Mammary epithelial cell (primary cell): ENCODE data around the gene OR4F17.
"Not testable (repeated sequence)": the region's sequence is repeated elsewhere in the genome, so short reads cannot be mapped to it uniquely, and the experiment has no call there.

Source experiments
- EZH2 ChIP-seq: IDR thresholded peaks from 2 replicates; pipeline ENCODE4 v1.6.1; 2012; ENCODE audit warnings: low read length, inconsistent platforms, borderline replicate concordance
- TF ChIP-seq, protein P1 (sequence below), 2 donors: IDR thresholded peaks in 1 of 2; conservative IDR thresholded peaks in 1 of 2; 2 replicates each; pipeline ENCODE4 v1.5.1; 2011 to 2012; ENCODE audit warnings: inconsistent platforms in 2 of 2, low read length in 2 of 2, mild to moderate bottlenecking in 2 of 2, control low read depth in 1 of 2, low read depth in 1 of 2; ENCODE audit not compliant: insufficient read depth in 1 of 2; ENCODE audit errors: extremely low read depth in 1 of 2

- TF ChIP-seq, protein P1, sequence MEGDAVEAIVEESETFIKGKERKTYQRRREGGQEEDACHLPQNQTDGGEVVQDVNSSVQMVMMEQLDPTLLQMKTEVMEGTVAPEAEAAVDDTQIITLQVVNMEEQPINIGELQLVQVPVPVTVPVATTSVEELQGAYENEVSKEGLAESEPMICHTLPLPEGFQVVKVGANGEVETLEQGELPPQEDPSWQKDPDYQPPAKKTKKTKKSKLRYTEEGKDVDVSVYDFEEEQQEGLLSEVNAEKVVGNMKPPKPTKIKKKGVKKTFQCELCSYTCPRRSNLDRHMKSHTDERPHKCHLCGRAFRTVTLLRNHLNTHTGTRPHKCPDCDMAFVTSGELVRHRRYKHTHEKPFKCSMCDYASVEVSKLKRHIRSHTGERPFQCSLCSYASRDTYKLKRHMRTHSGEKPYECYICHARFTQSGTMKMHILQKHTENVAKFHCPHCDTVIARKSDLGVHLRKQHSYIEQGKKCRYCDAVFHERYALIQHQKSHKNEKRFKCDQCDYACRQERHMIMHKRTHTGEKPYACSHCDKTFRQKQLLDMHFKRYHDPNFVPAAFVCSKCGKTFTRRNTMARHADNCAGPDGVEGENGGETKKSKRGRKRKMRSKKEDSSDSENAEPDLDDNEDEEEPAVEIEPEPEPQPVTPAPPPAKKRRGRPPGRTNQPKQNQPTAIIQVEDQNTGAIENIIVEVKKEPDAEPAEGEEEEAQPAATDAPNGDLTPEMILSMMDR (conservative IDR thresholded peaks at IDR 0.05 in 1 of 2, IDR thresholded peaks at IDR 0.05 in 1 of 2; ENCODE audit: extremely low read depth in 1 of 2, insufficient read depth in 1 of 2, low read depth in 1 of 2, low read length in 2 of 2) = not testable (repeated sequence)
- not testable (repeated sequence) for TF ChIP-seq EZH2
Measured at GRCh38 chr19:70793-71192, 36.1 kb upstream of the OR4F17 start.
